GM18505 (cell line): ENCODE measurements around the gene AMN.
"Not testable (repeated sequence)": the region's sequence is repeated elsewhere in the genome, so short reads cannot be mapped to it uniquely, and the experiment has no call there.

ENCODE experiments used
- ATAC-seq: cut with Tn5 transposase; IDR thresholded peaks from one replicate; pipeline ENCODE4 v1.9.1; 2021; ENCODE audit not compliant: unreplicated experiment
- POLR2A ChIP-seq: IDR thresholded peaks from 4 replicates; pipeline ENCODE4 v1.6.1; 2011; ENCODE audit warnings: borderline replicate concordance; ENCODE audit not compliant: insufficient read depth, insufficient read length; ENCODE audit errors: extremely low read depth

Gene AMN

DNA sequence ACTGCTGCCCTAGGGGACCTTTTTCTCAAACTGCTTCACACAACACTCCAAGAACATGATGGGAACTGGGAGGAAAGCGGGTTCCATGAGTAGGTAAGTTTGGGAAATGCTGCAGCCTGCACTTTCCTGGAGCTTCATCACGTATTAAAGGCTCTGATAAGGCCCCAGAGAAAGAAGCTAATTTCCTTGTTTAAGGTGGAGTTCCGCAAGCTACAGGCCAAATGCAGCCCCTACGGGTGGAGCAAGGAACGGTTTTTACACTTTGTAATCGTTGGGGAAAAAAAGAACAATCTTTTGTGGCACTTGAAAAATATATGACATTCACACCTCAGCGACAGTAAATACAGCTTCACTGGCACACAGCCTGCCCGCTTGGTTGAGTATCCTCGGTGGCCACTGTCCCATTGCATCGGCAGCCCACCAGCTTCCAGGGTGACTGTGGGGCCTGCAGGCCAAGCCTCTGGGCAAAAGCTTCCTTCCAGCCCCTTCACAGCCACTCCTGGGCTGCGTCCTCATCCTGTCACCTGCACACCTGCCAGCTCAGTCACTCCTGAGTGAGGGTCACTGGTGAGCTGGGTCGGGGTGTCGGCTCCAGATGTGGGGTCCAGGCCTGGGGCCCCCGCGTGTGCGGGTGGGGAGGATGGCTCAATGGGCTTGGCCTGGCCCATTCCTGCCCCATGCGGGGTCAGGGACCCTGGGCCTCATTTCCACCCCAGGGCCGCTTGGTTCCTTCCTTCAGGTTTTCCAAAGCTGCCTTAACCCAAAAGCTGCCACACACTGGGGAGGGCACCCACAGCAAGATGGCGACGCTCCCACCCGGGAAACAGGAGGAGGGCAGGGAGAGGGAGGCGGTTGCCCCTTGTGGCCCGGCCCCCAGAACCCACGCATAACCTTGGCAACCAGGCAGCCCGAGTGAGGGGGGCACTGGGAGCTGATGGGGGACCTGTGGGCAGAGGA is 2.4 kb downstream of the AMN start:
- TF ChIP-seq POLR2A = no peak
- ATAC-seq = no peak

- ATAC-seq = no peak
- TF ChIP-seq POLR2A = no peak
Observed at GRCh38 chr14:102925646-102926045, 3.2 kb downstream of the AMN start.

GRCh38 chr14:102926104-102926503 is 3.6 kb downstream of the AMN start:
- TF ChIP-seq POLR2A = no peak
- no peak for ATAC-seq

DNA sequence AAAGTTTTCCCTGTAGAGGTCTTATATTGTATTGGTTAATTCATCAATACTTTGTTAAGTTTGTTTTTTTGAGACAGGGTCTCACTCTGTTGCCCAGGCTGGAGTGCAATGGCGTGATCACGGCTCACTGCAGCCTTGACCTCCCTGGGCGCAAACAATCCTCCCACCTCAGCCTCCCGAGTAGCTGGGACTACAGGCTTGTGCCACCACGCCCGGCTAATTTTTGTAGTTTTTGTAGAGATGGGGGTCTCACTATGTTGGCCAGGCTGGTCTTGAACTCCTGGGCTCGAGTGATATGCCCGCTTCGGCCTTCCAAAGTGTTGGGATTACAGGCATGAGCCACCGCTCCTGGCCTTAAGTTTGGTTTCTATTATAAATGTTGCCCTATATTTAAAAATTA is 4.4 kb downstream of the AMN start:
- ATAC-seq = not testable (repeated sequence)

DNA sequence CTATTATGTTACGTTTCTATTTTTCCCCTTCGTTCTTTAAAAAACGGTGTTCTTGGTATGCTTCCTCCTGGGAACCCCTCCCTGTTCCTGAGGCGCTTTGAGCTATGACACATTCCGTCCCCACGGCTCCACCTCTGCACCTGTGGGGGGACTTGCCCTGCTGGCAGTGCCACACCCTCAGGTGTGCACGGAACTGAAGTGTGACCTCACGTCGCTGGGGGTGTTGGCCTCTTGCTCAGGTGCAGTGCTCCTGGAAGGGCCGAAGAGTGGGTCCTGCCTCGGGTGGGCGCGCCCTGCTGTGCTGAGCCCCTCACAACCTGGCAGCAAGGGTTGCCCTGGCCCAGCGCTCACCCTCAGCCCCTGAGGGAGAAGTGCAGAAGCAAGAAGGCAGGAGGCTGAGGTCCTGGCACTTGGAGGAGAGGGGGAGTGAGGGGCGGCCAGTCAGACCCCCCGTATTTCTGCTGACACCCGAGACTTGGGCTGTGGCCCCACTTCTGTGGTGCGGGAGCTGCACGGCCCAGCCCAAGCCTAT is 4.9 kb downstream of the AMN start:
- ATAC-seq = no peak
- no peak for TF ChIP-seq POLR2A

- peak; percentile 8 for ATAC-seq
- no peak for TF ChIP-seq POLR2A
Observed at GRCh38 chr14:102927878-102928411, 5.5 kb downstream of the AMN start.

DNA sequence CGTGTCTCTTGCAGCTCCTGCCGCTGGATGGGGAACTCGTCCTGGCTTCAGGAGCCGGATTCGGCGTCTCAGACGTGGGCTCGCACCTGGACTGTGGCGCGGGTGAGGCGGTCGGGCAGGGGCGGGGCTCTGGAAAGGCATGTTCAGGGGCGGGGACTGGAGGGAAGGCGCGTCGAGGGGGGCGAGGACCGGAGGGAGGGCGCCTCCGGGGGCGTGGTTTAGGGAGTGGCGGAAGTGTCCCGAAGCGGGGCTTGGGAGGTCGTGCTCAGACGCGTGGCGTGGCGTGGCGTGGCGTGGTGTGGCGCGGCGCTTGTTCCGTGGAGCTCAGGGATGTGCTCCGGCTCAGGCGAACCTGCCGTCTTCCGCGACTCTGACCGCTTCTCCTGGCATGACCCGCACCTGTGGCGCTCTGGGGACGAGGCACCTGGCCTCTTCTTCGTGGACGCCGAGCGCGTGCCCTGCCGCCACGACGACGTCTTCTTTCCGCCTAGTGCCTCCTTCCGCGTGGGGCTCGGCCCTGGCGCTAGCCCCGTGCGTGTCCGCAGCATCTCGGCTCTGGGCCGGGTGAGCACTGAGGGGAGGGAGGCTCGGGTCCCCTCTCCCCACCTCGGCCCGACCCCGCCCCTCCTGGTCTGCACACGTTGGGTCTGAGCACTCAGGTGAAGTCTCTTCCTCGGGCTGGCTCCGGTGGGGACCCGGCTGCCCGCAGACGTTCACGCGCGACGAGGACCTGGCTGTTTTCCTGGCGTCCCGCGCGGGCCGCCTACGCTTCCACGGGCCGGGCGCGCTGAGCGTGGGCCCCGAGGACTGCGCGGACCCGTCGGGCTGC is 6.2 kb downstream of the AMN start:
- ATAC-seq = peak; percentile 50
- no peak for TF ChIP-seq POLR2A

DNA sequence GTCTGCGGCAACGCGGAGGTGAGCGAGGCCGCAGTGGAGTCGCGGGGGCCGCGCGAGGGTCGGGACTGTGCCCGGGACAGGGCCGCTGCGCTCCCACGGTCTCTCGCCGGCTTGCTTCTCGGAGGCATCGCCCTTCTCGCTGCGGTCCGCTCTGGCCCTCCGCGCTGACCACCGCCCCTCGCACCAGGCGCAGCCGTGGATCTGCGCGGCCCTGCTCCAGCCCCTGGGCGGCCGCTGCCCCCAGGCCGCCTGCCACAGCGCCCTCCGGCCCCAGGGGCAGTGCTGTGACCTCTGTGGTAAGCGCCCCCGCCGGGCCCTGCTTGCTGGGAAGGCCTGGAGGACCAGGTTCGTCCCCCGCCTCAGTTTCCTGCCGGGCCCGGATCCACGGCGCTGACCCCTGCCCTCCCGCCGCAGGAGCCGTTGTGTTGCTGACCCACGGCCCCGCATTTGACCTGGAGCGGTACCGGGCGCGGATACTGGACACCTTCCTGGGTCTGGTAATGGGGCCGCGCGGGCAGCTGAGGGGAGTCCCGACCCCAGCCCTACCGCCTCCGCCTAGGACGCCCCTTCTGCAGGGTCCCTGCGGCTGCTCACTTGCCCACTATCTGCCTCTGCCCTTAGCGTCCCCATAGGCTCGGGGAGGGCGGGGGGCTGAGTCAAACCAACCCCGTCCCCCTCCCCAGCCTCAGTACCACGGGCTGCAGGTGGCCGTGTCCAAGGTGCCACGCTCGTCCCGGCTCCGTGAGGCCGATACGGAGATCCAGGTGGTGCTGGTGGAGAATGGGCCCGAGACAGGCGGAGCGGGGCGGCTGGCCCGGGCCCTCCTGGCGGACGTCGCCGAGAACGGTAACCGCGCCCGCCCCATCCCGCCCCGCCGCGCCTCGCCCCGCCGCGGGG is 7.0 kb downstream of the AMN start:
- no peak for ATAC-seq
- TF ChIP-seq POLR2A = no peak

DNA sequence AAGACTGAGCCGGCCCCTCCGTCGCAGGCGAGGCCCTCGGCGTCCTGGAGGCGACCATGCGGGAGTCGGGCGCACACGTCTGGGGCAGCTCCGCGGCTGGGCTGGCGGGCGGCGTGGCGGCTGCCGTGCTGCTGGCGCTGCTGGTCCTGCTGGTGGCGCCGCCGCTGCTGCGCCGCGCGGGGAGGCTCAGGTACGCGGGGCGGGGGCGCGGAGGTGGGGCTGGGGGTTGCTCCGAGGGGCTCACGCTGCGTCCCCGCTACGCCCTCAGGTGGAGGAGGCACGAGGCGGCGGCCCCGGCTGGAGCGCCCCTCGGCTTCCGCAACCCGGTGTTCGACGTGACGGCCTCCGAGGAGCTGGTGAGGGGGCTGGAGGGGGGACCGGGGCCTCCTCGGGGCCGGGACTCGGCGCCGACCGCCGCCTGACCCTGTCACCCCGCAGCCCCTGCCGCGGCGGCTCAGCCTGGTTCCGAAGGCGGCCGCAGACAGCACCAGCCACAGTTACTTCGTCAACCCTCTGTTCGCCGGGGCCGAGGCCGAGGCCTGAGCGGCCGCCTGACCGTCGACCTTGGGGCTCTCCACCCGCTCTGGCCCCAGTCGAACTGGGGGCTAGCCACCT is 7.8 kb downstream of the AMN start:
- no peak for TF ChIP-seq POLR2A
- ATAC-seq = no peak

- no peak for TF ChIP-seq POLR2A
- no peak for ATAC-seq
Observed at GRCh38 chr14:102930753-102931579, 8.5 kb downstream of the AMN start.

DNA sequence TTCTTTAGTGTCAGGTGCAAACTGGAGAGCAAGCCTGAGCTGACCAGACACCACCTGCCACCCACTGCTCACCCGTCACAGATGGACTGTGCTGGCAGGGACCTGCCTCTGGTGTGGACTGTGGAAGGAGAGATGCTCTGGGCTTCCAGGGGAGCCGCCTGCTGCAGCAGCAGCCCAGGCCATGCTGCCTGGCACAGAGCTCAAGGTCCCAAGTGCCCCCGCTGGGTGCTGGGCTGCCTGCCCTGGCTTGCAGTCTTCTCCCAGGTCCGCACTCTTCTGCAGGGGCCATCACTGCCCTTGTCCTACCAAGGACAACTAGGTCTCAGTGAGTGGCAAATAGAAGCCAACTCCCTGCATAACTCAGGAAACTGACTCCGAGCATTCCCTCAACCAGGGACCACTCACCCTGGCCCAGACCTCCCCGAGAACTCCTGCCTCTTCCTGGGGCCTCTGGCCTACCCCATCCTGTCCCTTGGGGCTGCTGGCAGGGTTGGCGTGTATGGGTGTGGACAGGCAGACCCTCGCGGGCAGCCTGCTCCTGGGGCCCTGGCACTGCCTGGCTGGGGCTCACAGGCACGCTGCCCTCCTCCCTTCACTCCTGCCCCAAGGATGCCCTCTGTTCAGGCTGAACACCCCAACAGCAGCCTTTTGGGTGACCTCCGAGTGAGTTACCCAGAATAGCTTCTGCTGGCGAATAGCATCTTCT is 9.3 kb downstream of the AMN start:
- no peak for ATAC-seq
- TF ChIP-seq POLR2A = no peak
